Urinary bladder (tissue), 4 donors: Measurements from ENCODE around the gene SMIM33. TPM values are rescaled to one million over a fixed set of nuclear protein-coding genes. Genes with fewer than 3 reads are reported as not detected.
A peak's percentile ranks its signal among the peaks of the same experiment; 100 is the strongest.
"Not testable (repeated sequence)": the region's sequence is repeated elsewhere in the genome, so short reads cannot be mapped to it uniquely, and the experiment has no call there.

ENCODE experiments used
- DNase-seq: peaks from one replicate; pipeline ENCODE4 v3.0.0-alpha.2; 2015; ENCODE audit errors: extremely low spot score
- H3K27ac ChIP-seq: one replicate; pipeline ENCODE4 v1.5.1; 2013; ENCODE audit warnings: low read depth, mild to moderate bottlenecking, moderate library complexity
- H3K36me3 ChIP-seq: one replicate; pipeline ENCODE4 v1.6.1; 2013; ENCODE audit warnings: mild to moderate bottlenecking, moderate library complexity; ENCODE audit not compliant: insufficient read depth
- H3K4me1 ChIP-seq: one replicate; pipeline ENCODE4 v1.6.1; 2013; ENCODE audit warnings: mild to moderate bottlenecking, moderate library complexity; ENCODE audit not compliant: insufficient read depth
- H3K4me3 ChIP-seq: one replicate; pipeline ENCODE4 v1.5.1; 2013; ENCODE audit warnings: low read depth, low read length
- WGBS: extraction: QIAGEN DNeasy Blood & Tissue Kit; methylation state at CpG from one replicate; pipeline ENCODE4 v1.1.7; 2013; 5-methylcytosine and 5-hydroxymethylcytosine counted together
- polyA plus RNA-seq: library from polyadenylated mRNA; stranded (reverse); fragments of 200-250 nt; gene quantifications from one replicate; pipeline ENCODE4 v1.2.3, GENCODE V29; 2013
- total RNA-seq: library from RNA; depleted of rRNA; stranded (reverse); fragments of >200 nt; gene quantifications from one replicate; pipeline ENCODE4 v1.2.3, GENCODE V29; 2014
- donor health status: healthy with polysubstance abuse.
- donor health status: healthy.

SMIM33 gene
- not detected for total RNA-seq
- polyA plus RNA-seq, result not detected

DNA sequence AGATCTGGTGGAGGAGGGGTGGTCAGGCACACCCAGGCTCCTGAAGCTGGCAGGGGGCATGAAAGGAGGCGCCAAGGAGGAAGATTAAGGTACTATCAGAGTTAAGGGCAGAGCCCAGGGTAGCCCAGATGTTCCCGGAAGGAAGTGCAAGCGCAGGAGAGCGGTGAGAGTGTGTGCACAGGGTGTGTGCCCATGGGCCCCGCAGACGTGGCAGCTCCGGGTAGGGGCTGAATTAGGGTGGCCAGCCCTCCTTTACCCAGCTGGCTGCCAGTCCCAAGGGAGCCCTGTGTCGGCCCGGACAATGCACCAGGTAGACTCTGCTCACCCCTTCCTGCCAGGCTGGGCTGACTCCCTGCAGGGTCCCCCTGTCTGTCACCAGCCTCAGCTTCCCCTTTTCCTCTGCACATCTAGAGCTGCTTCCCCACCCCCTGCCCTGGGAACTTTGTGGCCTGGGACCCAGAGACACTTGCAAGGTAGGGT is at the start of gene SMIM33:
TSS of gene SMIM33 (plus strand) at position 184 of the 480 bp plus-strand sequence. CDS start at position 302, 118 bp downstream.
- Histone ChIP-seq H3K36me3 (no peaks in the 10 kb centered on the region), H3K4me3 (no peak within 1 kb of the TSS), H3K27ac (no peak within 1 kb of the TSS), H3K4me1 (no peaks in the 10 kb centered on the region)
- WGBS, result 72% methylated on average over 9 of the region's 9 CpGs
- no peak for DNase-seq

DNA sequence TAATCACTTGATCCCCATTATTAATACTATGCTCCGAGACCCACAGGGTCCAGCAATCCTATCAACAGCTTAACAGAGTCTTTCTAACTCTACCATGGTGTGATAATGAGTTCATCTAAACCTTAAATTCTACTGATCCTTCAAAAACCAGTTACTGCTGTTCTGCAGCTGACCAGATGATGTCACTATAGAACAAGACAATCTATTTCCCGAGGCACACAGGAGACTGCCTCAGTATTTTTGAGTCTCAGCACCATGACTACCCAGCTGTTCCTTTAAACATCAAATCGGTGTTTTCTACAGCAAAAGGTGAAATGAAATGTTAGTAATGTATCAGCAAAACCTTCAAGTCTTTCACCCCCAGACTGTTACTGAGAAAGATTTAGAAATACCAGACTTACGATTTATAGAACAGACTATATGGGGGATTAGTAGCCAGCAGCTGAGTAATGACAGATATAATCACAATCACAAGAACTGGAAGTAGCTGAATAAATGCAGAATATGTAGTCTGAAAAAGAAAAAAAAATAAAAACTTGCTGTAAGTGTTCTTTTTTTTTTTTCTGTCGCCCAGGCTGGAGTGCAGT is 48.4 kb upstream of the SMIM33 start:
- Histone ChIP-seq H3K4me1 (no peaks in the 10 kb centered on the region), H3K4me3 (no peak overlapping the region), H3K27ac (no peak overlapping the region), H3K36me3 (no peaks in the 10 kb centered on the region)
- WGBS, result 39% methylated on average over 5 of the region's 5 CpGs
- no peak for DNase-seq

- no peaks in the 10 kb centered on the region for H3K4me1 ChIP-seq
- no peaks in the 10 kb centered on the region for H3K36me3 ChIP-seq
- DNase-seq, result no peak
- no peak overlapping the region for H3K27ac ChIP-seq
- 74% methylated on average over 5 of the region's 5 CpGs for WGBS
- H3K4me3 ChIP-seq, result no peak overlapping the region
These were observed 45.3 kb upstream of the SMIM33 start for GRCh38 chr5:139425497-139425896.

DNA sequence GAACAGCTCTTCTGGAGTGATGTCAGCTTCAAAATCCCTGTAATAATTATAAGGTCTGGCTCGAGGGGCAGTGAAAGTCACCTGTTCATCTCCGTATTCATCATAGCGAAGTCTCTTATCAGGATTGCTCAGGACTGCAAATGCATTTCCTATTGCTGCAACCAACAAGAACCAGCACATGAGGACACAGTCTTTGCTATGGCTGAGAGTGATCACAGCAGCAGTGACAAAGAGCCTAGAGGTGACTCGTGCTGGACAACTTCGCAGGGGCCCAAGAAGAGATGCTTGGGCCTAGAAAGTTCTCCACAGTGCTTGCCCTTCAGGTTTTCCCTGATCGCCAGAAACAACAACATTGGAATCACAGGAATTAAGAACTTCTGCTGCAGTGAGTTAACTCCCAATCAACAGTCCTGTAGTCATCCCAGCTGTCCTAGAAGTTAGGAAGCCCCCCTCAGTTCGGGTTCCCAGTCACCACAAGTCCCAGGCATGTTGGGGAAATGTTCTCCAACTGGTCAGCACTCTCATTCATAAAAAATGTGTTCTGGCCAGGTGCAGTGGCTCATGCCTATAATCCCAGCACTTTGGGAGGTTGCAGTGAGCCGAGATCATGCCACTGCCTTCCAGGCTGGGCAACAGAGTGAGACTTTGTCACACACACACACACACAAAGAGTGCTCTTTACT is 44.5 kb upstream of the SMIM33 start:
- WGBS, result 65% methylated on average over 8 of the region's 8 CpGs
- Histone ChIP-seq H3K4me1 (no peaks in the 10 kb centered on the region), H3K27ac (no peak overlapping the region), H3K4me3 (no peak overlapping the region), H3K36me3 (no peaks in the 10 kb centered on the region)
- no peak for DNase-seq

- H3K4me1 ChIP-seq, result no peaks in the 10 kb centered on the region
- no peaks in the 10 kb centered on the region for H3K36me3 ChIP-seq
- no peak overlapping the region for H3K4me3 ChIP-seq
- WGBS, result 76% methylated on average over 2 of the region's 2 CpGs
- DNase-seq, result no peak
- H3K27ac ChIP-seq, result no peak overlapping the region
These were observed 40.8 kb upstream of the SMIM33 start for GRCh38 chr5:139430015-139430414.

DNA sequence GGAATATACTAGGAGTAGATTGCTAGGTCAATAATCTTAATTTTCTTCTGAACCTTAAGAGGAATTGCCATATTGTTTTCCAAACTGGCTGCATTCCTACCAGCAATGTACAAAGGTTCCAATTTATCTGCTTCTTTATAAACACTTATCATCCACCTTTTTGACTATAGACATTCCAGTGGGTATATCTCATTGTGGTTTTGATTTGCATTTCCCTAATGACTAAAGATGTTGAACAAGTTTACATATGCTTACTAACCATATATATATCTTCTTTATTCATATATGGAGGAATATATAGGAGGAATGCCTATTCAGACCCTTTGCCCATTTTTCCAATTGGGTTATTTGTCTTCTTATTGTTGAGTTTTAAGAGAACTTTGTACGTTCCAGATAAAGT is 39.1 kb upstream of the SMIM33 start:
- no peak for DNase-seq
- Histone ChIP-seq H3K4me3 (no peak overlapping the region), H3K36me3 (no peaks in the 10 kb centered on the region), H3K27ac (no peak overlapping the region), H3K4me1 (no peaks in the 10 kb centered on the region)
- 76% methylated on average over 1 of the region's 1 CpG for WGBS

- H3K36me3 ChIP-seq, result no peaks in the 10 kb centered on the region
- no peak overlapping the region for H3K4me3 ChIP-seq
- no peak for DNase-seq
- no peaks in the 10 kb centered on the region for H3K4me1 ChIP-seq
- H3K27ac ChIP-seq, result no peak overlapping the region
- 97% methylated on average over 3 of the region's 3 CpGs for WGBS
These were observed 35.1 kb upstream of the SMIM33 start for GRCh38 chr5:139435676-139436075.

DNA sequence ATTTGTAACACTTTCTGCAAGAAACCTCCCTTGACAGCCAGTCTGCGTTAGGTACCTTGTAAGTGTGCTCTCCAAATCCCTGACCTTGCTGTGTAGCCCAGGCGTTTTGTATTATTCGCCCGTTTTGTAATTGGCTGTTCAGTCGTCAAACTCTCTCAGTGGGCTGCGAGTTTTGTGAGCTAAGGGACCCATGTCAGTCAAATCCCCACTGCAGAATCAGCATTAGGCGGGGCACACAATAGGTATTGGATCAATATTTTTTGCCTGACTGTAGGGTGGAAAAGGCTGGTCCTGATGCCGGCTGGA is 32.1 kb upstream of the SMIM33 start:
- no peak for DNase-seq
- WGBS, result 26% methylated on average over 8 of the region's 8 CpGs
- Histone ChIP-seq H3K4me1 (no peaks in the 10 kb centered on the region), H3K27ac (no peak overlapping the region), H3K36me3 (no peaks in the 10 kb centered on the region), H3K4me3 (peak overlapping the region; percentile 74)

- Histone ChIP-seq H3K27ac (peak within 1 kb of the TSS; percentile 91), H3K36me3 (no peaks in the 10 kb centered on the region), H3K4me3 (peak within 1 kb of the TSS; percentile 74), H3K4me1 (peaks cover under 1% of the 10 kb centered on the region)
- DNase-seq, result peak; percentile 76
- 3% methylated on average over 49 of the region's 49 CpGs for WGBS
These were observed 31.5 kb upstream of the SMIM33 start, which contains the start of gene DNAJC18 for GRCh38 chr5:139439013-139439903. Gene DNAJC18, minus strand, starts transcription at chr5:139439525. Its CDS starts 80 bp downstream, at chr5:139439445.

DNA sequence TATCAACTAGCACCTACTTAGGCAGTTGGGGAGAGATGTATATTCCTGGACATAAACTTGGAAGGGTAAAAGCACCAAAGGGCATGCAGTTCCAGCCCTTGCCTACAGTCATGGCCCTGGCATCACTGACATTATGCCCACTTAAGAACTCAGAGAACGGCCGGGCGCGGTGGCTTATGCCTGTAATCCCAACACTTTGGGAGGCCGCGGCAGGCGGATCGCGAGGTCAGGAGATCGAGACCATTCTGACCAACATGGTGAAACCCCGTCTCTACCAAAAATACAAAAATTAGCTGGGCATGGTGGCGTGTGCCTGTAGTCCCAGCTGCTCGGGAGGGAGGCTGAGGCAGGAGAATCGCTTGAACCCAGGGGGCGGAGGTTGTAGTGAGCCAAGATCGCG is 30.4 kb upstream of the SMIM33 start:
- H3K27ac ChIP-seq, H3K4me1 ChIP-seq, H3K36me3 ChIP-seq, DNase-seq, H3K4me3 ChIP-seq: not testable (repeated sequence)
- WGBS, result 98% methylated on average over 17 of the region's 17 CpGs

DNA sequence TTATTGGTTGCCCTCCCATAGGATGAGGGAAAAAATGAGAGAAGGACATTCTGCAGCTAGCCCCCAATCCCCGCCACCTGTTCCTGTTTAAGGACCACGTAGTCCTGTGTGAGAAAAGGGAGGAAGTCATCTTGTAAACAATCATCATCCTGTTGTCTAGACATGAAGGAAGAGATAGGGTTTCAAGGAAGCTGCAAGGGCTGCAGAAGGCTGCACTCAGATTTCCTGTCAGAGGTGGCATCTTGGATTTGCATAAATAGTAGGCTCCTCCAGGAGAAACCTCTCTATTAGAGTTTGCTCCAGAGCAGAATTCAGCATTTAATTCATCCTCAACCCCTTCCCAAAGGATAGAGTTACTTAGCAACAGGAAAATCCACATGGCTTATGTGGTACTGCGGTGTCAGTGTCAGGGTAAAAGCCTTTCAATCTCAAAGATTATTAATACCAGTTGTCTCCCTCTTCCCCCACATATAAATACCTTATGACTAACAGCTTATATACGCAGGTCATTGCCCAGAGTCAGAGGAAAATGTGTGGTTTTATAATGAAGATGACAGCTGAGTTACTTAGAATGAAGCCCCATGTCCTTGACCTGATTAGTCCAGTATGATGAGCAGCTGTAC is 26.9 kb upstream of the SMIM33 start:
- H3K4me1 ChIP-seq, result peaks cover 1% of the 10 kb centered on the region
- H3K36me3 ChIP-seq, result no peaks in the 10 kb centered on the region
- DNase-seq, result no peak
- no peak overlapping the region for H3K27ac ChIP-seq
- no peak overlapping the region for H3K4me3 ChIP-seq
- 56% methylated on average over 4 of the region's 4 CpGs for WGBS

DNA sequence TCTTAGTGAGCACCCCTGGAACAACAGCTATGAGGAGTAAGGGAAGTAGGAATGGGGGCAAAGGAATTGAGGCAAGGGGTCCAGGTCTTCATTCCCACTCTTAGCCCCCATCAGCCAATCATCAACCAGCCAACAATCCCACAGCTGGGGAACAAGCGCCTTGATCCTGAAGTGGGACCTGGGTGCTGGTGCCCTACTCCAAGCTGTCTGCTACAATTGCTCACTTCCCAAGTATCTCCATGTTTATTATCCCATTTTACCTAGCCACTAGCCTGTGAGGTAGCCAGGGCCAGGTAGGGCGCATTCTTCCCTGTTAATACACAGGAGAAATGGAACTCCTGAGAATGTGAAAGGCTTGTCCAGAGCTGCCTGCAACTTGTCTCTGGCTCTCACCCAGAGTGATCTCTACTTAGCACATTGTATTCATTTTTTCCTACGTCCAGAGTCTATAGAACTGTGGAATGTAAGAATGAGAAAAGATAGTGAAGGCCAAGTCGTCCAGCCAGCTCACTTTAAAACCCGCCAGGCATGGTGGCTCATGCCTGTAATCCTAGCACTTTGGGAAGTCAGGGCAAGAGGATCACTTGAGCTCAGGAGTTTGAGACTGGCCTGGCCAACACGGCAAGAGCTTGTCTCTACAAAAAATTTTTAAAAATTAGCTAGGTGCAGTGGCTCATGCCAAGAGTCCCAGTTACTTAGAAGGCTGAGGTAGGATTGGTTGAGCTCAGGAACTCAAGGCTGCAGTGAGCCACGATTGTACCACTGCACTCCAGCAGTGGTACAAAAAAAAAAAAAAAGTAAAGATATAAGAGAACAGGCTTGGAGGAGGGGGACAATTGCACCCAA is 25.3 kb upstream of the SMIM33 start:
- WGBS, result 43% methylated on average over 7 of the region's 7 CpGs
- Histone ChIP-seq H3K36me3 (no peaks in the 10 kb centered on the region), H3K4me3 (no peak overlapping the region), H3K27ac (no peak overlapping the region), H3K4me1 (peaks cover 1% of the 10 kb centered on the region)
- DNase-seq, result no peak
